ENCODE results near the gene TLE1.

TLE1 gene

GRCh38 chr9:81579381-81579780 lies 110.0 kb downstream of the TLE1 start:
- no peak overlapping the region for H3K27ac ChIP-seq
- TF ChIP-seq ZFX (IDR thresholded peaks at IDR 0.05), result no peak
- TF ChIP-seq, protein P1, sequence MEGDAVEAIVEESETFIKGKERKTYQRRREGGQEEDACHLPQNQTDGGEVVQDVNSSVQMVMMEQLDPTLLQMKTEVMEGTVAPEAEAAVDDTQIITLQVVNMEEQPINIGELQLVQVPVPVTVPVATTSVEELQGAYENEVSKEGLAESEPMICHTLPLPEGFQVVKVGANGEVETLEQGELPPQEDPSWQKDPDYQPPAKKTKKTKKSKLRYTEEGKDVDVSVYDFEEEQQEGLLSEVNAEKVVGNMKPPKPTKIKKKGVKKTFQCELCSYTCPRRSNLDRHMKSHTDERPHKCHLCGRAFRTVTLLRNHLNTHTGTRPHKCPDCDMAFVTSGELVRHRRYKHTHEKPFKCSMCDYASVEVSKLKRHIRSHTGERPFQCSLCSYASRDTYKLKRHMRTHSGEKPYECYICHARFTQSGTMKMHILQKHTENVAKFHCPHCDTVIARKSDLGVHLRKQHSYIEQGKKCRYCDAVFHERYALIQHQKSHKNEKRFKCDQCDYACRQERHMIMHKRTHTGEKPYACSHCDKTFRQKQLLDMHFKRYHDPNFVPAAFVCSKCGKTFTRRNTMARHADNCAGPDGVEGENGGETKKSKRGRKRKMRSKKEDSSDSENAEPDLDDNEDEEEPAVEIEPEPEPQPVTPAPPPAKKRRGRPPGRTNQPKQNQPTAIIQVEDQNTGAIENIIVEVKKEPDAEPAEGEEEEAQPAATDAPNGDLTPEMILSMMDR (conservative IDR thresholded peaks at IDR 0.05), result no peak

DNA sequence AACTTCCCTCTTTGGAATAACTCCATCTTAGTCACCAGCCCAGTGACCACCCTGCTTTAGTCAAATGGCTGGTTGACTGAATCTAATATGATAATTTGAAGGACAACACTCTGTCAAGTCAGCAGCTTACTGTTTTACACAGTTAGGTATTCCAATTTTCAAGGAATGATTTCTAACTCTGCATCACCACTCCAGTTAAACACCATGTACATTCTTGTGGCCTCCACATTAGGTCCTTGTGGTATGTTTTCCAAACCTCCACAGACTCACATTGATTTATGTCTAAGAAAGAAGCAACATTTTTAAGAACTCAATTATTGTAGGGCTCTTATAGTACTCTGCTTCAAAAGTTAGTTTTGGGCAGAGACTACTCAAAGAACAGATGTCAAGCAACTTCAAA lies 110.7 kb downstream of the TLE1 start:
- TF ChIP-seq, protein P1 (conservative IDR thresholded peaks at IDR 0.05), result no peak
- no peak for TF ChIP-seq ZFX (IDR thresholded peaks at IDR 0.05)
- no peak overlapping the region for H3K27ac ChIP-seq

- TF ChIP-seq, protein P1 (conservative IDR thresholded peaks at IDR 0.05), result no peak
- TF ChIP-seq ZFX (IDR thresholded peaks at IDR 0.05), result no peak
- H3K27ac ChIP-seq, result no peak overlapping the region
Observed at GRCh38 chr9:81575956-81576355, 113.4 kb downstream of the TLE1 start.

- no peak overlapping the region for H3K27ac ChIP-seq
- no peak for TF ChIP-seq ZFX (IDR thresholded peaks at IDR 0.05)
- TF ChIP-seq, protein P1 (conservative IDR thresholded peaks at IDR 0.05), result no peak
Observed at GRCh38 chr9:81574405-81574804, 114.9 kb downstream of the TLE1 start.

DNA sequence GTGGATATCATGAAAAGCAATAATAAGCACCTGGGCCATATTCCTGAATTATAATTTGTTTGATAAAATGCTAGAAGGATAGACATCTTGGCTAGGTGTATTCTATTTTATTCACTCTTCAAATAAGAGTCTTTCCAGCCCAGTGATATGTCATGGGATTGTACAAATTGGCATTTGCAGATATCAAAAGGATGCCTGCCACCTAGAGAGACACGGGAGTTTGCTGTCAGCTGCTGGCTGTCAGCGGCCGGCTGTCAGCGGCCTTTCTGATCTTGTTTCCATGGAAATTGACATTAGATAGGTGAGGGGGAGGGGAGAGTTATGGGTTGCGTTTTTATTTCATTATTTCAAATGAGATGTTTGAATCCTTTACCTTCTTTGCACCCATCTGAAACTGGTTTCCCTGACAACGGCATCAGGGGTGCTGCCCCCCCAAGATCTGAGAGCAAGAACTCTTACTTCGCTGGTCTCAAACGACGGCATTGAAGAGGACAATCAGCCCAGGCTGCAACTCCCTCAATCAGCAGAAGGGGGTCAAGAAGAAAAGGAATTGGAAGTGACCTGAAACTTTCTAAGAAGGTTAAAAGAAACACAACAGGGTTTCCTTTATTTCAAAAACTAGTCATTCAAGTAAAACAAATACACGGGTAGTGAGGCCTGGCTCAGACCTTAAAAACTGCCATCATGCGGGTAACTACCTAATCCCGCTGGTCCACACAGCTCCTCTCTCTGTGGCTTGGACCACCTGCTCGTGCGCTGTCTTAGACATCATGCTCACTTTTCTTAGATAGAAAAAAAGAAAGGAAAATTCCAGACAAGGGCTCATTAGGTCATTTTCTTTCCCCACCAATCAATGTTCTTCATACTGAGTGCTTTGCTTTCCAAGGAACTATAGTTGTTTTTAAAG lies 115.7 kb downstream of the TLE1 start:
- H3K27ac ChIP-seq, result no peak overlapping the region
- TF ChIP-seq, protein P1 (conservative IDR thresholded peaks at IDR 0.05), result no peak
- no peak for TF ChIP-seq ZFX (IDR thresholded peaks at IDR 0.05)

DNA sequence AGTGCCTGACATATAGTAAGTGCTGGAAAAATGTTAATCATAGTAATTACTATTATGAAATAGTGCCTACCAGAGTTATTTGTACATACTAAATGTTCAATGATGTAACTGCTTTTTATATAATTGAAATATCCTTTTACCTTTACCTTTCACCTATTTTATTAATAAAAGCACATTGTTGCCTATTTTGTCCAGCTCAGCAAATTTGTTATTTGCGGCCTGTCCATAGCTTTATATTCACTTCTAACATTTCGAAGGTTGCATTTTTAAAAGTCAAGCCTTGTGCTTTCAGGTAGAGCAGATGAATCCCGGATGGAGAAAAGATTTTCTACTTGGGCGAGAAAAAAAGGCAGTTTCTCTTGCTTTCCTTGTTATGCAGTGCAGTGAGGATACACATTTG lies 119.3 kb downstream of the TLE1 start:
- TF ChIP-seq, protein P1 (conservative IDR thresholded peaks at IDR 0.05), result no peak
- no peak for TF ChIP-seq ZFX (IDR thresholded peaks at IDR 0.05)

GRCh38 chr9:81566074-81566698 lies 123.2 kb downstream of the TLE1 start:
- no peak overlapping the region for H3K27ac ChIP-seq
- TF ChIP-seq ZFX (IDR thresholded peaks at IDR 0.05), result no peak
- TF ChIP-seq, protein P1 (conservative IDR thresholded peaks at IDR 0.05), result no peak

More for the DNA sequence above, 119.3 kb downstream of the TLE1 start:
- H3K27ac ChIP-seq, result no peak overlapping the region
